ENCODE results near the gene FNDC11. TPM values are rescaled to one million over a fixed set of nuclear protein-coding genes. Genes with fewer than 3 reads are reported as not detected.

The FNDC11 gene, protein sequence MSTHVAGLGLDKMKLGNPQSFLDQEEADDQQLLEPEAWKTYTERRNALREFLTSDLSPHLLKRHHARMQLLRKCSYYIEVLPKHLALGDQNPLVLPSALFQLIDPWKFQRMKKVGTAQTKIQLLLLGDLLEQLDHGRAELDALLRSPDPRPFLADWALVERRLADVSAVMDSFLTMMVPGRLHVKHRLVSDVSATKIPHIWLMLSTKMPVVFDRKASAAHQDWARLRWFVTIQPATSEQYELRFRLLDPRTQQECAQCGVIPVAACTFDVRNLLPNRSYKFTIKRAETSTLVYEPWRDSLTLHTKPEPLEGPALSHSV
- under 1 TPM in 4 of 6 donors, not detected in 2; 0.06 to 0.25 (median 0.09) TPM for total RNA-seq
- under 1 TPM; 0.27 to 0.35 TPM for polyA plus RNA-seq

DNA sequence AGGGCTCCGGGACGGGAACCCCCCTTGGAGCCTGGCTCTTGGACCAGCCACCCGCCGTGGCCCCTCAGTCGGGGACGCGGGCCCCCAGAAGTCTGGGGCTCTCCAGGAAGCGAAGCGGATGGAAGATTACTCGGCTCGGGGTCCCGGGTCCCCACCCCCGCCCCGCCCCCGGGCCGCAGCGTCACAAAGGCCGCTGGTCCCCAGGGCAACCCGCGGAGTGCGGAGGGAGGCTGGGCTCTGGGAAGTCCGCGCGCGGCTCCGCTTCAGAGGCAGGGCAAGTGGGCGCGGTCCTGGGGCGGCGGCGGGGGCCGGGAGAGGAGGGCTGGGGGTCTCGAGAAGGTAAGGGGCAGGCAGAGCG lies at the start of gene FNDC11:
Gene FNDC11 (plus strand): TSS at position 227 of the 358 bp plus-strand sequence. CDS start 1,505 bp downstream, outside the sequence.
- 3 to 6% methylated on average over 23 to 34 of the region's 34 CpGs for WGBS, 2 donors
- intact Hi-C loops (cut with DNase I), result no loop called here
- Histone ChIP-seq H3K27ac (no peak within 1 kb of the TSS), H3K4me3 (peak within 1 kb of the TSS; percentile 20 to 60 (median 34)), H3K9me3 (no peaks in the 10 kb centered on the region), H3K36me3 (no peaks in the 10 kb centered on the region), H3K27me3 (no peaks in the 10 kb centered on the region), H3K4me1 (no peaks in the 10 kb centered on the region)
- ATAC-seq (peak; percentile 38 to 67 (median 58)), FAIRE-seq (no peak), DNase-seq (peak in 1 of 6 donors; percentile 76)
- TF ChIP-seq, protein P1, sequence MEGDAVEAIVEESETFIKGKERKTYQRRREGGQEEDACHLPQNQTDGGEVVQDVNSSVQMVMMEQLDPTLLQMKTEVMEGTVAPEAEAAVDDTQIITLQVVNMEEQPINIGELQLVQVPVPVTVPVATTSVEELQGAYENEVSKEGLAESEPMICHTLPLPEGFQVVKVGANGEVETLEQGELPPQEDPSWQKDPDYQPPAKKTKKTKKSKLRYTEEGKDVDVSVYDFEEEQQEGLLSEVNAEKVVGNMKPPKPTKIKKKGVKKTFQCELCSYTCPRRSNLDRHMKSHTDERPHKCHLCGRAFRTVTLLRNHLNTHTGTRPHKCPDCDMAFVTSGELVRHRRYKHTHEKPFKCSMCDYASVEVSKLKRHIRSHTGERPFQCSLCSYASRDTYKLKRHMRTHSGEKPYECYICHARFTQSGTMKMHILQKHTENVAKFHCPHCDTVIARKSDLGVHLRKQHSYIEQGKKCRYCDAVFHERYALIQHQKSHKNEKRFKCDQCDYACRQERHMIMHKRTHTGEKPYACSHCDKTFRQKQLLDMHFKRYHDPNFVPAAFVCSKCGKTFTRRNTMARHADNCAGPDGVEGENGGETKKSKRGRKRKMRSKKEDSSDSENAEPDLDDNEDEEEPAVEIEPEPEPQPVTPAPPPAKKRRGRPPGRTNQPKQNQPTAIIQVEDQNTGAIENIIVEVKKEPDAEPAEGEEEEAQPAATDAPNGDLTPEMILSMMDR (IDR thresholded peaks at IDR 0.05), result no peak

DNA sequence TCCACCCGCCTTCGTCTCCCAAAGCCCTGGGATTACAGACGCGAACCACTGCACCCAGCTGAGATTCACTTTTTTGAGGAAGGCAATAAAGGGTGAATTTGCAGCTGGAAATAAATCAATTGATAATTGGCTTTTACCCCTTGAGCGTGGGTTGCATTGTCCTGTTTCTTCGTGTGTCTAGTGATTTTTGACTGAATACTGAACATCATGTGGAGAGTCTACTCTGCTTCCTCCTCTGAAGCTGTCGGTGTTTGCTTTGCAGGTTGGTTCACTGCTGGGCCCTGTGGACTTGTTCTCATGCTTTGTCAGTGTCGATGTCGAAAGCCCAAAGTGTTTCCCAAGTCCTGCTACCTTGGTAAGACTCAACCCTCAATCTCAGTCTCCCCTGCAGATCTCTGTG lies 49.3 kb upstream of the FNDC11 start:
- intact Hi-C loops (cut with DNase I), result no loop called here
- 76 to 80% methylated on average over 9 of the region's 9 CpGs for WGBS, 2 donors
- FAIRE-seq (no peak), ATAC-seq (no peak), DNase-seq (no peak)
- TF ChIP-seq, protein P1 (IDR thresholded peaks at IDR 0.05), result no peak
- no peaks in the 10 kb centered on the region for H3K36me3 ChIP-seq
- no peaks in the 10 kb centered on the region for H3K4me1 ChIP-seq
- H3K27me3 ChIP-seq, result no peaks in the 10 kb centered on the region
- H3K9me3 ChIP-seq, result no peaks in the 10 kb centered on the region
- H3K4me3 ChIP-seq, result no peak overlapping the region
- no peak overlapping the region for H3K27ac ChIP-seq

DNA sequence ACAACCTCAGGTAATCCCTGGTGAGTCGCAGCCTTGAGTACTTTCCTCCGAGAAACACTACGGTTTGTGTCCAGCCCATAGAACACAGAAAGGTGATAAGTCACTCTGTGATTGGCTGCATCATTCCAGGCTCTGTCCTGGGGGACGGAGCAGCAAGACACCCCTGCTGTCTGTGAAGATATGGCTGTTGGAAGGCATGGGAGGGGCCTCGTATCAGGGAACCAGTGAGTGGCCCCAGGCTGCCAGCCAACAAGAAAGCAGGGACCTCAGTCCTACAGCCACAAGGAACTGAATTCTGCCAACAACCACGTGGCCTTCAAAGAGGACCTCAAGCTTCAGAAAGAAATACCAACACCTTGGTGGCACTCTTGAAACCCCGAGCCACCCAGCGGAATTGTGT lies 48.7 kb upstream of the FNDC11 start:
- H3K9me3 ChIP-seq, result no peaks in the 10 kb centered on the region
- H3K4me1 ChIP-seq, result no peaks in the 10 kb centered on the region
- TF ChIP-seq, protein P1 (IDR thresholded peaks at IDR 0.05), result no peak
- no peaks in the 10 kb centered on the region for H3K27me3 ChIP-seq
- H3K36me3 ChIP-seq, result no peaks in the 10 kb centered on the region
- H3K4me3 ChIP-seq, result no peak overlapping the region
- ATAC-seq (no peak), DNase-seq (no peak), FAIRE-seq (no peak)
- 74 to 82% methylated on average over 8 of the region's 8 CpGs for WGBS, 2 donors
- H3K27ac ChIP-seq, result no peak overlapping the region
- intact Hi-C loops (cut with DNase I), result no loop called here

DNA sequence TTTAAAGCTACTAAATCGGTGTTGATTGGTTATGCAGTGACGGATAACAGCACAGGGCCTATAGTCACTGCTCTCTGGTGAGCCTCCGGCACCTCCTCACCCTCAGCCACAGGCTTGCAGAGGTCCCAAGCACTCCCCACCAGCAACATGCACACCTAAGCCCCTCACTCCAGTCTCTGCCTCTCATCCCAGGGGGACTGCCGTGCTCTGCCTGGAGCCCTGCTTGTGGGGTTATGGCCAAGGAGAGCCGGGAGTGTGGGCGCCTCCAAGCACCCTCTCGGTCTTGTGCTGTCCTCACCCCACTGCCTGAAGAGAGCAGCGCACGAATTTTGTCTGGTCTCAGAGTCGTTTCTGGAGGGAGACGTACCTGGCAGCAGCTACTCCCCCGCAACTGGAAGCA lies 48.2 kb upstream of the FNDC11 start:
- Histone ChIP-seq H3K4me1 (no peaks in the 10 kb centered on the region), H3K4me3 (no peak overlapping the region), H3K9me3 (no peaks in the 10 kb centered on the region), H3K27ac (no peak overlapping the region), H3K36me3 (no peaks in the 10 kb centered on the region), H3K27me3 (no peaks in the 10 kb centered on the region)
- no peak for FAIRE-seq
- no peak for ATAC-seq
- TF ChIP-seq, protein P1 (IDR thresholded peaks at IDR 0.05), result no peak
- 81 to 84% methylated on average over 12 of the region's 12 CpGs for WGBS, 2 donors
- peak in 2 of 6 donors; percentile 16 to 36 for DNase-seq
- intact Hi-C loops (cut with DNase I), result no loop called here

DNA sequence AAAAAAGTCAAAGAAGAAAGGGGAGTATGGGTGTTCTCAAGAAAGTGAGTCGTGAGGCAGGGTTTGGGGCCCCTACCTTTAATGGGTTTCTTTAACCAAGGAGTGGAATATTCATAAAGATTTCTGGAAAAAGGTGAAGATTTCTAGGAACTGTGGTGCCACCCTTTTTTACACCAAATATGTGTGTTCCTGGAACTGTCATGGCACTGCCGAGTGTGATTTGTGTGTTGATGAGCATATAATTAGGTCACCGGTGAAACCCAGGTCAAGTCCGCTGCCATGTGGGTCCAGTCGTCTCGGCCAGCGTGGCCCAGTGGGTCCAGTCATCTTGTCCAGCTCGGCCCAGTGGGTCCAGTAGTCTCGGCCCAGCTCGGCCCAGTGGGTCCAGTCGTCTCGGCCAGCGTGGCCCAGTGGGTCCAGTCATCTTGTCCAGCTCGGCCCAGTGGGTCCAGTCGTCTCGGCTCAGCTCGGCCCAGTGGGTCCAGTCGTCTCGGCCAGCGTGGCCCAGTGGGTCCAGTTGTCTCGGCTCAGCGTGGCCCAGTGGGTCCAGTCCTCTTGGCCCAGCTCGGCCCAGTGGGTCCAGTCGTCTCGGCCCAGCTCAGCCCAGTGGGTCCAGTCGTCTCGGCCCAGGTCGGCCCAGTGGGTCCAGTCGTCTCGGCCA lies 46.7 kb upstream of the FNDC11 start:
- H3K27me3 ChIP-seq, result peaks cover 0 to 4% (median 0%) of the 10 kb centered on the region in 4 donors
- H3K4me3 ChIP-seq, result no peak overlapping the region
- 78 to 87% methylated on average over 30 of the region's 30 CpGs for WGBS, 2 donors
- intact Hi-C loops (cut with DNase I), result no loop called here
- H3K27ac ChIP-seq, result no peak overlapping the region
- H3K36me3 ChIP-seq, result no peaks in the 10 kb centered on the region
- TF ChIP-seq, protein P1 (IDR thresholded peaks at IDR 0.05), result no peak
- ATAC-seq (no peak), DNase-seq (peak in 2 of 6 donors; percentile 45 to 55), FAIRE-seq (no peak)
- H3K9me3 ChIP-seq, result no peaks in the 10 kb centered on the region
- no peaks in the 10 kb centered on the region for H3K4me1 ChIP-seq
